Panc1 (cell line): ENCODE results near the gene CDH13. TPM values are rescaled to one million over a fixed set of nuclear protein-coding genes. Genes with fewer than 3 reads are reported as not detected.
A peak's percentile ranks its signal among the peaks of the same experiment; 100 is the strongest.

Source experiments
- ATAC-seq: fragments of 200-7000 bp; cut with Tn5 transposase; 2 replicates; pipeline ENCODE4 v1.9.1; 2020; ENCODE audit warnings: mild to moderate bottlenecking, moderate library complexity
- BruUV-seq: library from RNA; stranded (reverse); fragments of 400-500 nt; replicated peaks from 2 replicates; lab custom pipeline; 2021; lab: Mats Ljungman, UMichigan
- CTCF ChIA-PET: fragments of 300-600 bp; sonication (Branson Sonifier 250); formaldehyde crosslinking; loops from one replicate; lab custom pipeline; 2022; ENCODE audit warnings: antibody characterized with exemption; lab: Charles Lee
- POLR2A ChIA-PET: fragments of 300-600 bp; sonication (Branson Sonifier 250); formaldehyde crosslinking; loops from one replicate; lab custom pipeline; 2022; ENCODE audit warnings: antibody characterized with exemption; lab: Charles Lee
- DNase-seq: peaks from one replicate; pipeline ENCODE4 v3.0.0-alpha.2; 2010; ENCODE audit warnings: low read depth, low spot score
- H3K27ac ChIP-seq: 2 replicates; pipeline ENCODE4 v1.5.1; 2011; ENCODE audit warnings: mild to moderate bottlenecking, low read length, inconsistent platforms
- H3K27me3 ChIP-seq: fragments of 200-500 bp; sonication (Bioruptor generic); 2 replicates; pipeline ENCODE4 v1.6.0; 2014; ENCODE audit warnings: low read length, inconsistent platforms; ENCODE audit not compliant: control insufficient read depth, insufficient read depth
- H3K36me3 ChIP-seq: fragments of 200-500 bp; sonication (Bioruptor generic); 2 replicates; pipeline ENCODE4 v1.5.1; 2014; ENCODE audit warnings: inconsistent platforms, mild to moderate bottlenecking, low read length, moderate library complexity; ENCODE audit not compliant: control insufficient read depth, insufficient read depth
- H3K4me1 ChIP-seq: 2 replicates; pipeline ENCODE4 v1.5.1; 2011; ENCODE audit warnings: inconsistent platforms, mild to moderate bottlenecking, low read length, moderate library complexity; ENCODE audit not compliant: control insufficient read depth, insufficient read depth
- H3K4me3 ChIP-seq, 2 experiments: 2 replicates each; pipeline ENCODE4 v1.5.1; 2011 to 2012; ENCODE audit warnings: low read depth in 2 of 2, low read length in 2 of 2, mild to moderate bottlenecking in 2 of 2, inconsistent platforms in 1 of 2, moderate library complexity in 1 of 2
- H3K9me3 ChIP-seq: fragments of 200-500 bp; sonication (Bioruptor generic); 2 replicates; pipeline ENCODE4 v1.5.1; 2014; ENCODE audit warnings: low read depth, mild to moderate bottlenecking, inconsistent platforms, low read length, moderate library complexity; ENCODE audit not compliant: control insufficient read depth, insufficient read depth
- CTCF ChIP-seq: fragments of 450-650 bp; IDR thresholded peaks from 2 replicates; pipeline ENCODE4 v1.5.1; 2017; ENCODE audit warnings: mild to moderate bottlenecking
- POLR2AphosphoS5 ChIP-seq: IDR thresholded peaks from 2 replicates; pipeline ENCODE4 v1.6.1; 2012; ENCODE audit warnings: mild to moderate bottlenecking, low read depth, low read length, moderate library complexity
- REST ChIP-seq, 2 experiments: IDR thresholded peaks; 2 replicates each; pipeline ENCODE4 v1.6.1; 2011 to 2012; ENCODE audit warnings: low read depth in 2 of 2, control low read depth in 1 of 2, low read length in 1 of 2, mild to moderate bottlenecking in 1 of 2, moderate library complexity in 1 of 2; ENCODE audit not compliant: insufficient read depth in 1 of 2
- SIN3A ChIP-seq: IDR thresholded peaks from 2 replicates; pipeline ENCODE4 v1.6.1; 2012; ENCODE audit warnings: low read depth, mild to moderate bottlenecking, low read length, moderate library complexity, borderline replicate concordance; ENCODE audit not compliant: insufficient read depth
- TCF7L2 ChIP-seq: IDR thresholded peaks from 2 replicates; pipeline ENCODE4 v1.6.1; 2011; ENCODE audit warnings: mild to moderate bottlenecking, low read depth, low read length, inconsistent platforms
- in situ Hi-C: cut with HindIII; loops from 2 replicates; pipeline ENCODE4 v1.10.0; 2016; ENCODE audit warnings: low sequenced_read_pairs, low pct_unique_long_range_greater_than_20kb
- intact Hi-C: fragments of 100-400 bp; cut with micrococcal nuclease; formaldehyde crosslinking; loops from one replicate; pipeline ENCODE4 v1.10.0; 2022; ENCODE audit not compliant: unreplicated experiment
- total RNA-seq: library from RNA; stranded (reverse); gene quantifications from one replicate; pipeline ENCODE4 v1.2.1, GENCODE V29; 2021; ENCODE audit not compliant: unreplicated experiment

The CDH13 gene
- total RNA-seq, 1 experiment from 2014 or later: not detected

- no peaks in the 10 kb centered on the region for H3K27me3 ChIP-seq
- in situ Hi-C loops: no loop called here
- TF ChIP-seq POLR2AphosphoS5: no peak
- no peak for TF ChIP-seq REST (IDR thresholded peaks at IDR 0.05; ENCODE audit: insufficient read depth in 1 of 2, low read depth in 2 of 2, low read length in 1 of 2)
- no peak for TF ChIP-seq TCF7L2
- TF ChIP-seq CTCF: no peak
- TF ChIP-seq SIN3A: no peak
- CTCF ChIA-PET: no interaction called here
- no peaks in the 10 kb centered on the region for H3K9me3 ChIP-seq
- H3K4me1 ChIP-seq: peaks cover 4% of the 10 kb centered on the region; the same call in 1 of the 2 replicates
- DNase-seq: no peak
- no peak for ATAC-seq
- intact Hi-C loops: no loop called here
- H3K4me3 ChIP-seq: peak overlapping the region in 1 of 2 experiments; percentile 0; a peak in 1 of 4 replicates
- no peaks in the 10 kb centered on the region for H3K36me3 ChIP-seq
- no TSS peak for BruUV-seq
- H3K27ac ChIP-seq: no peak overlapping the region
- POLR2A ChIA-PET: no interaction called here
Measured at GRCh38 chr16:83802554-83803205, 1175.9 kb downstream of the CDH13 start.

DNA sequence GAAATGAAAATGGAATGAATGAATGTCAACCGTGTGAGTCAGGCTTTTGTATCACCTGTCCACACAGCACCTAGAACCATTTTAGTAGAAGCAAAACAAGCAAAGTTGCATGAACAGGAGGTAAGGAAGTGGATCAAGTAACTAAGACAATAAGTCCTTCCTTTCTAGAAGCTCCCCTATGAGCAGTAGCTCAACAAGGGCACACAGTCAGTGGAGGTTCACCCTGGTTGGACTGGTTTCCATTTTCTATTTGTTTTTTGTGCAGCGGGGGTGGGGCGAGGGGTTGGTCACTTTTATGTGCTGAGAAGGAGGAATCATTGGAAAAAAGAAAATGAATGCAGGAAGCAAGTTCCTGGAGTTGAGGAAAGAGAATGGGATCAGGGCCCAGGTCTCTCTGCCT, 1177.0 kb downstream of the CDH13 start:
- Histone ChIP-seq H3K9me3 (no peaks in the 10 kb centered on the region), H3K27ac (no peak overlapping the region), H3K4me1 (peaks cover 4% of the 10 kb centered on the region; the same call in 1 of the 2 replicates), H3K36me3 (peaks cover 7% of the 10 kb centered on the region; the same call in 1 of the 2 replicates), H3K4me3 (no peak overlapping the region), H3K27me3 (no peaks in the 10 kb centered on the region)
- intact Hi-C loops: no loop called here
- in situ Hi-C loops: no loop called here
- POLR2A ChIA-PET: no interaction called here
- ATAC-seq: no peak
- TF ChIP-seq TCF7L2: no peak
- no peak for DNase-seq
- BruUV-seq: no TSS peak
- CTCF ChIA-PET: no interaction called here

- intact Hi-C loops: no loop called here
Measured at GRCh38 chr16:83804366-83804765, 1177.6 kb downstream of the CDH13 start.

More at GRCh38 chr16:83804366-83804765, 1177.6 kb downstream of the CDH13 start:
- H3K4me3 ChIP-seq: no peak overlapping the region
- ATAC-seq (no peak), DNase-seq (no peak)
- TF ChIP-seq TCF7L2 (no peak), SIN3A (no peak), POLR2AphosphoS5 (no peak), REST (IDR thresholded peaks at IDR 0.05; ENCODE audit: insufficient read depth in 1 of 2, low read depth in 2 of 2, low read length in 1 of 2) (no peak), CTCF (no peak)
- BruUV-seq: no TSS peak
- H3K36me3 ChIP-seq: peaks cover 7% of the 10 kb centered on the region; the same call in 1 of the 2 replicates
- ChIA-PET POLR2A (no interaction called here), CTCF (no interaction called here)
- peaks cover 4% of the 10 kb centered on the region; the same call in 1 of the 2 replicates for H3K4me1 ChIP-seq
- in situ Hi-C loops: no loop called here
- no peaks in the 10 kb centered on the region for H3K9me3 ChIP-seq
- H3K27ac ChIP-seq: no peak overlapping the region
- no peaks in the 10 kb centered on the region for H3K27me3 ChIP-seq
